Measurements from ENCODE around the gene C9orf43.

- TF ChIP-seq EZH2phosphoT487 (IDR thresholded peaks at IDR 0.05; ENCODE audit: borderline replicate concordance, low read depth, low read length) (no peak), CTCF (conservative IDR thresholded peaks at IDR 0.05; ENCODE audit: low read length) (no peak)
These were observed 53.1 kb downstream of the C9orf43 start, which contains the start of gene RGS3 for GRCh38 chr9:113463418-113464285.

All from OCI-LY7 (cell line).